Mesenteric fat pad (tissue), 1 donor: ENCODE data around the gene AVP. TPM values are rescaled to one million over a fixed set of nuclear protein-coding genes. Genes with fewer than 3 reads are reported as not detected.

Source experiments
- DNase-seq: peaks from one replicate; pipeline ENCODE4 v3.0.0-alpha.2; 2020; ENCODE audit warnings: low spot score
- total RNA-seq: library from RNA; stranded (reverse); fragmentation: NEBNext Ultra II Directional; extraction: Animal tissue kit (Norgen Biotek cat#: 25700); gene quantifications from one replicate; pipeline ENCODE4 v1.2.1, GENCODE V29; 2021
- donor health status: DM: yes; HTN: yes; CAD: no.

AVP gene
- total RNA-seq, 1 donor from 2014 or later: 0.96 TPM

- no peak for DNase-seq
Observed at GRCh38 chr20:3051385-3052019, 33.0 kb downstream of the AVP start.

GRCh38 chr20:3047486-3048419 is 36.8 kb downstream of the AVP start:
- no peak for DNase-seq

- no peak for DNase-seq
Observed at GRCh38 chr20:3046677-3047462, 37.7 kb downstream of the AVP start.

- peak; percentile 96 for DNase-seq
Observed at GRCh38 chr20:3045816-3046676, 38.5 kb downstream of the AVP start, which contains the start of gene MRPS26. Gene MRPS26 (plus strand): TSS chr20:3046052. CDS start chr20:3046069, 17 bp downstream.

- DNase-seq: peak; percentile 91
Observed at GRCh38 chr20:3045042-3045815, 39.3 kb downstream of the AVP start.

GRCh38 chr20:3044336-3044965 is 40.1 kb downstream of the AVP start:
- no peak for DNase-seq

- no peak for DNase-seq
Observed at GRCh38 chr20:3043322-3043721, 41.2 kb downstream of the AVP start, which contains the start of gene GNRH2. Gene GNRH2 (plus strand): TSS chr20:3043622. CDS start chr20:3044415, 793 bp downstream.

- DNase-seq: no peak
Observed at GRCh38 chr20:3042625-3043024, 41.9 kb downstream of the AVP start.

- DNase-seq: no peak
Observed at GRCh38 chr20:3041854-3042409, 42.6 kb downstream of the AVP start.

- DNase-seq: no peak
Observed at GRCh38 chr20:3040086-3040485, 44.4 kb downstream of the AVP start.

GRCh38 chr20:3039426-3039825 is 45.1 kb downstream of the AVP start:
- DNase-seq: no peak

- DNase-seq: no peak
Observed at GRCh38 chr20:3038454-3038853, 46.1 kb downstream of the AVP start.

GRCh38 chr20:3037654-3038053 is 46.9 kb downstream of the AVP start:
- DNase-seq: no peak

- DNase-seq: no peak
Observed at GRCh38 chr20:3032624-3033023, 51.9 kb downstream of the AVP start.

Other genes with a start within 250 kb of the AVP start
- 28.5 TPM for gene PCED1A, start 244.1 kb downstream of the AVP start, total RNA-seq
- gene VPS16, start 244.0 kb downstream of the AVP start, total RNA-seq: 42.0 TPM
- 65.2 TPM for gene PTPRA, start 211.2 kb downstream of the AVP start, total RNA-seq
- gene GNRH2, start 41.1 kb downstream of the AVP start, total RNA-seq: not detected
- gene MRPS26, start 38.7 kb downstream of the AVP start, total RNA-seq: 36.5 TPM
- gene OXT, start 13.1 kb downstream of the AVP start, total RNA-seq: 1.5 TPM
- gene FASTKD5, start 75.1 kb upstream of the AVP start, total RNA-seq: 15.4 TPM
- gene UBOX5, start 75.1 kb upstream of the AVP start, total RNA-seq: 3.7 TPM
- gene LZTS3, start 88.8 kb upstream of the AVP start, total RNA-seq: 6.2 TPM
- 59.3 TPM for gene DDRGK1, start 120.0 kb upstream of the AVP start, total RNA-seq
- gene ITPA, start 124.8 kb upstream of the AVP start, total RNA-seq: 38.0 TPM
- 1.2 TPM for gene SLC4A11, start 154.5 kb upstream of the AVP start, total RNA-seq